Activated CD8-positive, alpha-beta memory T cell treated with anti-CD3 and anti-CD28 coated beads for 36 hours (primary cell): Measurements from ENCODE around the gene PPP2R5C. TPM values are rescaled to one million over a fixed set of nuclear protein-coding genes. Genes with fewer than 3 reads are reported as not detected.

Experiments
- CTCF ChIA-PET: fragments of 350-600 bp; sonication (Branson Sonifier 250); formaldehyde crosslinking; loops from one replicate; lab custom pipeline; 2021; ENCODE audit warnings: antibody characterized with exemption; lab: Charles Lee
- POLR2A ChIA-PET: fragments of 350-600 bp; sonication (Branson Sonifier 250); formaldehyde crosslinking; loops from one replicate; lab custom pipeline; 2021; ENCODE audit warnings: antibody characterized with exemption; lab: Charles Lee
- total RNA-seq, 2 experiments: library from RNA; stranded (reverse); gene quantifications; one replicate each; pipeline ENCODE4 v1.2.3, GENCODE V29; 2021

The PPP2R5C gene
- total RNA-seq, 2 experiments from 2014 or later: 222 to 242 TPM

GRCh38 chr14:101855958-101856357, 94.4 kb downstream of the PPP2R5C start:
- ChIA-PET CTCF (no interaction called here), POLR2A (no interaction called here)

GRCh38 chr14:101856536-101856935, 95.0 kb downstream of the PPP2R5C start:
- ChIA-PET CTCF (no interaction called here), POLR2A (no interaction called here)

- CTCF ChIA-PET: interaction anchor here (0.8 kb wide), 1 partner anchor 20 kb away, joined by 6 read pairs; no protein-coding TSS in a partner anchor
- POLR2A ChIA-PET: no interaction called here
Observed at GRCh38 chr14:101857226-101857625, 95.7 kb downstream of the PPP2R5C start.

GRCh38 chr14:101858791-101859537, 97.5 kb downstream of the PPP2R5C start:
- POLR2A ChIA-PET: interaction anchor here (1.1 kb wide), 1 partner anchor 50 kb away, joined by 3 read pairs; no protein-coding TSS in a partner anchor
- CTCF ChIA-PET: interaction anchor here (1.3 to 3.6 kb wide), 3 partner anchors 15 to 88 kb away, joined by 3 to 13 read pairs (median 4); no protein-coding TSS in a partner anchor

GRCh38 chr14:101859538-101859902, 98.0 kb downstream of the PPP2R5C start:
- CTCF ChIA-PET: interaction anchor here (0.6 to 3.6 kb wide), 4 partner anchors 13 to 89 kb away, joined by 3 to 13 read pairs (median 4); no protein-coding TSS in a partner anchor
- POLR2A ChIA-PET: interaction anchor here (0.9 kb wide), 1 partner anchor 68 kb away, joined by 3 read pairs; no protein-coding TSS in a partner anchor

GRCh38 chr14:101859958-101860357, 98.4 kb downstream of the PPP2R5C start:
- POLR2A ChIA-PET: interaction anchor here (0.9 kb wide), 1 partner anchor 68 kb away, joined by 3 read pairs; no protein-coding TSS in a partner anchor

GRCh38 chr14:101861464-101861863, 100.0 kb downstream of the PPP2R5C start:
- ChIA-PET POLR2A (interaction anchor here (0.6 kb wide), 1 partner anchor 9 kb away, joined by 4 read pairs; no protein-coding TSS in a partner anchor), CTCF (interaction anchor here (1.6 to 3.6 kb wide), 2 partner anchors 17 to 91 kb away, joined by 4 to 13 read pairs; no protein-coding TSS in a partner anchor)

More at GRCh38 chr14:101859958-101860357, 98.4 kb downstream of the PPP2R5C start:
- CTCF ChIA-PET: interaction anchor here (0.6 to 3.6 kb wide), 4 partner anchors 12 to 89 kb away, joined by 3 to 13 read pairs (median 4); no protein-coding TSS in a partner anchor

- CTCF ChIA-PET: interaction anchor here (0.7 to 3.6 kb wide), 3 partner anchors 18 to 91 kb away, joined by 4 to 13 read pairs (median 4); no protein-coding TSS in a partner anchor
Observed at GRCh38 chr14:101862177-101862576, 100.7 kb downstream of the PPP2R5C start.

GRCh38 chr14:101862711-101863110, 101.2 kb downstream of the PPP2R5C start:
- POLR2A ChIA-PET: interaction anchor here (0.6 kb wide), 2 partner anchors 54 to 1760 kb away, joined by 3 to 7 read pairs; no protein-coding TSS in a partner anchor
- CTCF ChIA-PET: interaction anchor here (0.7 kb wide), 2 partner anchors 46 to 79 kb away, joined by 4 to 5 read pairs; no protein-coding TSS in a partner anchor

More at GRCh38 chr14:101862177-101862576, 100.7 kb downstream of the PPP2R5C start:
- POLR2A ChIA-PET: interaction anchor here (0.6 kb wide), 2 partner anchors 10 to 53 kb away, joined by 3 to 4 read pairs; no protein-coding TSS in a partner anchor

GRCh38 chr14:101865288-101865687, 103.8 kb downstream of the PPP2R5C start:
- ChIA-PET POLR2A (no interaction called here), CTCF (interaction anchor here (0.9 to 1.9 kb wide), 2 partner anchors 10 to 13 kb away, joined by 3 to 6 read pairs; no protein-coding TSS in a partner anchor)

GRCh38 chr14:101867854-101868253, 106.3 kb downstream of the PPP2R5C start:
- ChIA-PET POLR2A (no interaction called here), CTCF (interaction anchor here (1.3 kb wide), 1 partner anchor 23 kb away, joined by 4 read pairs; no protein-coding TSS in a partner anchor)

GRCh38 chr14:101869217-101869616, 107.7 kb downstream of the PPP2R5C start:
- POLR2A ChIA-PET: no interaction called here
- CTCF ChIA-PET: interaction anchor here (0.7 to 1.2 kb wide), 4 partner anchors 18 to 113 kb away, joined by 3 to 7 read pairs (median 6); no protein-coding TSS in a partner anchor

- ChIA-PET POLR2A (interaction anchor here (0.6 kb wide), 1 partner anchor 1801 kb away, joined by 3 read pairs; no protein-coding TSS in a partner anchor), CTCF (interaction anchor here (0.7 kb wide), 1 partner anchor 243 kb away, joined by 4 read pairs; no protein-coding TSS in a partner anchor)
Observed at GRCh38 chr14:101870273-101870939, 108.9 kb downstream of the PPP2R5C start.

GRCh38 chr14:101872346-101872745, 110.8 kb downstream of the PPP2R5C start:
- ChIA-PET CTCF (interaction anchor here (0.7 kb wide), 1 partner anchor 13 kb away, joined by 4 read pairs; no protein-coding TSS in a partner anchor), POLR2A (interaction anchor here (0.7 kb wide), 1 partner anchor 38 kb away, joined by 4 read pairs; no protein-coding TSS in a partner anchor)

- ChIA-PET CTCF (no interaction called here), POLR2A (no interaction called here)
Observed at GRCh38 chr14:101873076-101873825, 111.7 kb downstream of the PPP2R5C start.

GRCh38 chr14:101873991-101874390, 112.5 kb downstream of the PPP2R5C start:
- CTCF ChIA-PET: interaction anchor here (1.8 kb wide), 1 partner anchor 9 kb away, joined by 6 read pairs; no protein-coding TSS in a partner anchor
- POLR2A ChIA-PET: no interaction called here

- CTCF ChIA-PET: interaction anchor here (1.5 to 1.8 kb wide), 2 partner anchors 10 to 52 kb away, joined by 4 to 6 read pairs; no protein-coding TSS in a partner anchor
- POLR2A ChIA-PET: interaction anchor here (0.7 kb wide), 1 partner anchor 8 kb away, joined by 3 read pairs; no protein-coding TSS in a partner anchor
Observed at GRCh38 chr14:101875041-101875726, 113.7 kb downstream of the PPP2R5C start.
